IMR-90 (cell line): ENCODE data around the gene R3HDML. TPM values are rescaled to one million over a fixed set of nuclear protein-coding genes. Genes with fewer than 3 reads are reported as not detected.

ENCODE experiments used
- ATAC-seq: fragments of 200-7000 bp; cut with Tn5 transposase; 2 replicates; pipeline ENCODE4 v1.9.1; 2020; ENCODE audit warnings: low read depth, mild to moderate bottlenecking, moderate library complexity
- BruUV-seq: library from RNA; stranded (reverse); fragments of 400-500 nt; replicated peaks from 2 replicates; lab custom pipeline; 2021; lab: Mats Ljungman, UMichigan
- CTCF ChIA-PET: fragments of 300-600 bp; formaldehyde crosslinking; extraction: SDS; loops from one replicate; lab custom pipeline; 2021; ENCODE audit warnings: antibody characterized with exemption; lab: Yijun Ruan, JAX
- POLR2A ChIA-PET: fragments of 300-600 bp; sonication (Branson Sonifier 250); formaldehyde crosslinking; loops from one replicate; lab custom pipeline; 2022; ENCODE audit warnings: antibody characterized with exemption; ENCODE audit not compliant: unreplicated experiment; lab: Charles Lee
- DNase-seq: peaks from one replicate; pipeline ENCODE4 v3.0.0; 2013
- H2AFZ ChIP-seq: replicated peaks from 2 replicates; pipeline ENCODE3; 2013; ENCODE audit warnings: low read length, mild to moderate bottlenecking; ENCODE audit not compliant: poor library complexity
- H2AK5ac ChIP-seq: 2 replicates; pipeline ENCODE4 v1.6.1; 2013; ENCODE audit warnings: low read depth, low read length, inconsistent platforms
- H2AK9ac ChIP-seq: replicated peaks from 2 replicates; pipeline ENCODE3; 2013; ENCODE audit warnings: mild to moderate bottlenecking, low read depth, low read length, moderate library complexity; ENCODE audit not compliant: poor library complexity
- H2BK120ac ChIP-seq: 2 replicates; pipeline ENCODE4 v1.6.1; 2013; ENCODE audit warnings: low read depth, low read length, inconsistent platforms
- H2BK15ac ChIP-seq: 3 replicates; pipeline ENCODE4 v1.6.1; 2013; ENCODE audit warnings: low read depth, low read length, inconsistent platforms
- H2BK20ac ChIP-seq: 2 replicates; pipeline ENCODE4 v1.6.1; 2013; ENCODE audit warnings: low read depth, mild to moderate bottlenecking, inconsistent platforms, low read length, moderate library complexity
- H2BK5ac ChIP-seq: 2 replicates; pipeline ENCODE4 v1.6.1; 2013; ENCODE audit warnings: mild to moderate bottlenecking, low read depth, low read length, inconsistent platforms; ENCODE audit not compliant: poor library complexity, severe bottlenecking
- H3K14ac ChIP-seq: replicated peaks from 2 replicates; pipeline ENCODE4 v1.6.1; 2013; ENCODE audit warnings: low read depth, low read length, inconsistent platforms
- H3K18ac ChIP-seq: 2 replicates; pipeline ENCODE4 v1.6.1; 2013; ENCODE audit warnings: low read depth, low read length, control low read depth
- H3K23ac ChIP-seq: 2 replicates; pipeline ENCODE4 v1.6.1; 2013; ENCODE audit warnings: low read depth, low read length, inconsistent platforms
- H3K27ac ChIP-seq: 2 replicates; pipeline ENCODE4 v1.5.1; 2013; ENCODE audit warnings: mild to moderate bottlenecking, control low read depth, low read length; ENCODE audit not compliant: insufficient read depth
- H3K27me3 ChIP-seq: 2 replicates; pipeline ENCODE4 v1.6.1; 2013; ENCODE audit warnings: low read length; ENCODE audit not compliant: control insufficient read depth, insufficient read depth
- H3K36me3 ChIP-seq: 2 replicates; pipeline ENCODE4 v1.6.1; 2013; ENCODE audit warnings: low read length, mixed read lengths; ENCODE audit not compliant: control insufficient read depth, insufficient read depth
- H3K4ac ChIP-seq: 2 replicates; pipeline ENCODE4 v1.6.1; 2013; ENCODE audit warnings: low read depth, low read length, inconsistent platforms
- H3K4me1 ChIP-seq: 2 replicates; pipeline ENCODE4 v1.6.1; 2013; ENCODE audit warnings: low read length, mixed read lengths; ENCODE audit not compliant: control insufficient read depth, insufficient read depth
- H3K4me2 ChIP-seq: 2 replicates; pipeline ENCODE4 v1.6.1; 2013; ENCODE audit warnings: low read depth, mild to moderate bottlenecking, control low read depth, low read length, moderate library complexity
- H3K4me3 ChIP-seq: 2 replicates; pipeline ENCODE4 v1.5.1; 2013; ENCODE audit warnings: low read depth, mild to moderate bottlenecking, control low read depth, low read length, moderate library complexity; ENCODE audit not compliant: insufficient read depth
- H3K56ac ChIP-seq: 2 replicates; pipeline ENCODE4 v1.6.1; 2013; ENCODE audit warnings: low read length, inconsistent platforms; ENCODE audit not compliant: insufficient read depth; ENCODE audit errors: extremely low read depth
- H3K79me1 ChIP-seq, 2 experiments: 2 replicates each; pipeline ENCODE4 v1.6.1; 2013; ENCODE audit warnings: low read length in 2 of 2, inconsistent platforms in 1 of 2, low read depth in 1 of 2
- H3K9ac ChIP-seq: 2 replicates; pipeline ENCODE4 v1.6.1; 2013; ENCODE audit warnings: low read depth, low read length, control low read depth
- H3K9me1 ChIP-seq: 2 replicates; pipeline ENCODE4 v1.6.1; 2013; ENCODE audit warnings: low read length, inconsistent platforms; ENCODE audit not compliant: insufficient read depth
- H3K9me3 ChIP-seq: 2 replicates; pipeline ENCODE4 v1.6.1; 2013; ENCODE audit warnings: low read length; ENCODE audit not compliant: control insufficient read depth, insufficient read depth
- H4K20me1 ChIP-seq: 2 replicates; pipeline ENCODE4 v1.6.1; 2013; ENCODE audit warnings: low read length, inconsistent platforms; ENCODE audit not compliant: insufficient read depth
- H4K5ac ChIP-seq: 2 replicates; pipeline ENCODE4 v1.6.1; 2013; ENCODE audit warnings: mild to moderate bottlenecking, low read depth, low read length, control low read depth
- H4K8ac ChIP-seq, 2 experiments: 2 replicates each; pipeline ENCODE4 v1.6.1; 2013; ENCODE audit warnings: low read depth in 2 of 2, low read length in 2 of 2, control low read depth in 1 of 2, inconsistent platforms in 1 of 2
- H4K91ac ChIP-seq: 2 replicates; pipeline ENCODE4 v1.6.1; 2013; ENCODE audit warnings: low read depth, low read length, inconsistent platforms; ENCODE audit not compliant: insufficient read depth
- BHLHE40 ChIP-seq: fragments of 150-350 bp; IDR thresholded peaks from 2 replicates; pipeline ENCODE4 v1.6.1; 2016; ENCODE audit warnings: mild to moderate bottlenecking, low read depth, low read length
- CEBPB ChIP-seq: IDR thresholded peaks from 2 replicates; pipeline ENCODE4 v1.6.1; 2012; ENCODE audit warnings: low read depth, low read length, improper control_type of control experiment
- CHD1 ChIP-seq: IDR thresholded peaks from 2 replicates; pipeline ENCODE4 v1.6.1; 2012; ENCODE audit warnings: low read depth, low read length, improper control_type of control experiment
- CTCF ChIP-seq: conservative IDR thresholded peaks from 2 replicates; pipeline ENCODE4 v1.5.1; 2012; ENCODE audit warnings: mild to moderate bottlenecking, low read depth, low read length, improper control_type of control experiment
- ELK1 ChIP-seq: fragments of 150-350 bp; IDR thresholded peaks from 2 replicates; pipeline ENCODE4 v1.6.1; 2016; ENCODE audit warnings: low read depth, mild to moderate bottlenecking, low read length, moderate library complexity, borderline replicate concordance
- FOS ChIP-seq: fragments of 150-350 bp; IDR thresholded peaks from 2 replicates; pipeline ENCODE4 v1.6.1; 2016; ENCODE audit warnings: low read depth, low read length
- MAFK ChIP-seq: IDR thresholded peaks from 2 replicates; pipeline ENCODE4 v1.6.1; 2012; ENCODE audit warnings: low read depth, low read length, improper control_type of control experiment
- MAZ ChIP-seq: IDR thresholded peaks from 2 replicates; pipeline ENCODE4 v1.6.1; 2012; ENCODE audit warnings: low read depth, mild to moderate bottlenecking, low read length, improper control_type of control experiment, moderate library complexity, borderline replicate concordance
- MXI1 ChIP-seq: IDR thresholded peaks from 2 replicates; pipeline ENCODE4 v1.6.1; 2012; ENCODE audit warnings: low read depth, mild to moderate bottlenecking, low read length, moderate library complexity, borderline replicate concordance
- NFE2L2 ChIP-seq: fragments of 150-350 bp; IDR thresholded peaks from 2 replicates; pipeline ENCODE4 v1.6.1; 2016; ENCODE audit warnings: low read depth, mild to moderate bottlenecking, low read length
- POLR2A ChIP-seq: IDR thresholded peaks from 2 replicates; pipeline ENCODE4 v1.6.1; 2012; ENCODE audit warnings: mild to moderate bottlenecking, low read depth, low read length
- RAD21 ChIP-seq: IDR thresholded peaks from 2 replicates; pipeline ENCODE4 v1.6.1; 2012; ENCODE audit warnings: low read length, improper control_type of control experiment
- RCOR1 ChIP-seq: IDR thresholded peaks from 2 replicates; pipeline ENCODE4 v1.6.1; 2012; ENCODE audit warnings: mild to moderate bottlenecking, low read length, improper control_type of control experiment; ENCODE audit not compliant: insufficient replicate concordance
- RFX5 ChIP-seq: IDR thresholded peaks from 2 replicates; pipeline ENCODE4 v1.8.0; 2012; ENCODE audit warnings: low read depth, mild to moderate bottlenecking, low read length, moderate library complexity
- SMC3 ChIP-seq: fragments of 150-350 bp; IDR thresholded peaks from 2 replicates; pipeline ENCODE4 v1.6.1; 2016; ENCODE audit warnings: low read depth, mild to moderate bottlenecking, antibody characterized with exemption, low read length, moderate library complexity
- USF2 ChIP-seq: fragments of 150-350 bp; IDR thresholded peaks from 2 replicates; pipeline ENCODE4 v1.6.1; 2017; ENCODE audit warnings: mild to moderate bottlenecking, antibody characterized with exemption, low read length, low read depth
- WGBS, 2 experiments: methylation state at CpG; one replicate each; pipeline versions ENCODE4 v1.1.5 to v1.1.7; 2013; ENCODE audit warnings: missing lambda C conversion rate in 2 of 2; ENCODE audit not compliant: insufficient read length in 1 of 2; ENCODE audit errors: extremely low coverage in 2 of 2; 5-methylcytosine and 5-hydroxymethylcytosine counted together
- dilution Hi-C: fragments of 300-500 bp; cut with HindIII; formaldehyde crosslinking; loops from one replicate; pipeline ENCODE4 v1.14.3; 2018; ENCODE audit warnings: low sequenced_read_pairs; ENCODE audit not compliant: unreplicated experiment
- in situ Hi-C: fragments of 300-500 bp; cut with MboI; formaldehyde crosslinking; loops from 3 replicates; pipeline ENCODE4 v1.14.3; 2019; ENCODE audit warnings: low sequenced_read_pairs, inconsistent platforms, mixed read lengths
- intact Hi-C: fragments of 100-400 bp; cut with micrococcal nuclease; formaldehyde crosslinking; loops from 2 replicates; pipeline ENCODE4 v1.10.0; 2022
- polyA plus RNA-seq, 3 experiments: library from polyadenylated mRNA; depleted of rRNA; stranded (reverse); fragments of >200 nt; gene quantifications; 2 replicates each; pipeline ENCODE4 v1.2.3, GENCODE V29; 2012; ENCODE audit warnings: low replicate concordance in 1 of 3
- total RNA-seq: library from RNA; depleted of rRNA; stranded (reverse); fragments of >200 nt; gene quantifications from 2 replicates; pipeline ENCODE4 v1.2.3, GENCODE V29; 2012

R3HDML gene
- total and polyA plus RNA-seq, 2 of the 4 experiments (the other 2 are of a cell fraction) = not detected

- ChIA-PET POLR2A (no interaction called here), CTCF (no interaction called here)
- Histone ChIP-seq H3K9me3 (no peaks in the 10 kb centered on the region), H3K9ac (no peak overlapping the region), H3K9me1 (no peaks in the 10 kb centered on the region), H3K4me1 (no peaks in the 10 kb centered on the region), H4K8ac (no peak overlapping the region), H3K56ac (no peak overlapping the region), H3K4me2 (no peak overlapping the region), H3K4me3 (no peak overlapping the region), H3K14ac (no peak overlapping the region), H4K5ac (no peak overlapping the region), H3K23ac (no peak overlapping the region), H4K20me1 (no peaks in the 10 kb centered on the region), H3K27ac (no peak overlapping the region), H3K18ac (no peak overlapping the region), H2AK9ac (no peak overlapping the region), H2AFZ (no peak overlapping the region), H3K27me3 (no peaks in the 10 kb centered on the region; the same call in none of the 2 replicates), H3K79me1 (no peaks in the 10 kb centered on the region), H2BK15ac (no peak overlapping the region), H3K36me3 (no peaks in the 10 kb centered on the region), H3K4ac (no peak overlapping the region), H2BK120ac (no peak overlapping the region), H2BK20ac (no peak overlapping the region), H4K91ac (no peak overlapping the region), H2AK5ac (no peak overlapping the region), H2BK5ac (no peak overlapping the region)
- ATAC-seq = no peak
- no peak for DNase-seq
- dilution Hi-C loops (no loop called here), in situ Hi-C loops (no loop called here), intact Hi-C loops (no loop called here)
- TF ChIP-seq MXI1 (no peak), BHLHE40 (no peak), CEBPB (no peak), MAFK (no peak), MAZ (no peak), CHD1 (no peak), SMC3 (no peak), NFE2L2 (no peak), RCOR1 (no peak), RAD21 (no peak), USF2 (no peak), POLR2A (no peak), ELK1 (no peak), FOS (no peak), CTCF (no peak), RFX5 (no peak)
- BruUV-seq = no TSS peak
- WGBS, 2 experiments = 0% methylated on average over 1 of the region's 1 CpG; no CpG with 5 or more reads in 1 of the 2 experiments
Observed at GRCh38 chr20:44324343-44324742, 12.5 kb upstream of the R3HDML start.
